CD4-positive, alpha-beta T cell (primary cell): ENCODE measurements around the gene CDH22. TPM values are rescaled to one million over a fixed set of nuclear protein-coding genes. Genes with fewer than 3 reads are reported as not detected.

Source experiments
- ATAC-seq: fragments of 200-7000 bp; cut with Tn5 transposase; one replicate; pipeline ENCODE4 v1.10.0; 2022; ENCODE audit warnings: mild to moderate bottlenecking; ENCODE audit not compliant: poor library complexity
- CTCF ChIA-PET: fragments of 350-600 bp; sonication (Branson Sonifier 250); formaldehyde crosslinking; loops from one replicate; lab custom pipeline; 2021; ENCODE audit warnings: antibody characterized with exemption, inconsistent platforms; lab: Charles Lee
- POLR2A ChIA-PET: fragments of 350-600 bp; sonication (Branson Sonifier 250); formaldehyde crosslinking; loops from one replicate; lab custom pipeline; 2021; ENCODE audit warnings: antibody characterized with exemption, inconsistent platforms; lab: Charles Lee
- DNase-seq, 14 experiments: peaks; one replicate each; pipeline ENCODE4 v3.0.0-alpha.2; 2013 to 2020; ENCODE audit warnings: mixed read lengths in 2 of 14
- H3K27ac ChIP-seq, 2 donors: one replicate each; pipeline versions ENCODE4 v1.5.1 to v1.7.0; 2013; ENCODE audit warnings: low read length in 2 of 2, low read depth in 1 of 2, mild to moderate bottlenecking in 1 of 2
- H3K27me3 ChIP-seq, 2 experiments: 1 replicate in 1 of 2; 2 replicates in 1 of 2; pipeline versions ENCODE4 v1.6.1 to v1.7.0; 2013; ENCODE audit warnings: low read length in 2 of 2, control low read depth in 1 of 2, mild to moderate bottlenecking in 1 of 2, moderate library complexity in 1 of 2; ENCODE audit not compliant: insufficient read depth in 2 of 2, control insufficient read depth in 1 of 2
- H3K36me3 ChIP-seq: one replicate; pipeline ENCODE4 v1.6.1; 2013; ENCODE audit warnings: low read length, control low read depth; ENCODE audit not compliant: insufficient read depth
- H3K4me1 ChIP-seq: one replicate; pipeline ENCODE4 v1.6.1; 2013; ENCODE audit warnings: low read length, control low read depth; ENCODE audit not compliant: insufficient read depth
- H3K4me3 ChIP-seq: one replicate; pipeline ENCODE4 v1.5.1; 2013; ENCODE audit warnings: mild to moderate bottlenecking, low read length, moderate library complexity
- H3K9me3 ChIP-seq, 2 experiments: 1 replicate in 1 of 2; 2 replicates in 1 of 2; pipeline versions ENCODE4 v1.6.1 to v1.7.0; 2013; ENCODE audit warnings: low read length in 2 of 2, mild to moderate bottlenecking in 2 of 2, control low read depth in 1 of 2, moderate library complexity in 1 of 2; ENCODE audit not compliant: control insufficient read depth in 1 of 2, insufficient read depth in 1 of 2
- H3K27ac Mint-ChIP-seq: one replicate; pipeline ENCODE4 v1.8.0; 2020; ENCODE audit warnings: mixed read lengths
- H3K27me3 Mint-ChIP-seq: one replicate; pipeline ENCODE4 v1.8.0; 2021; ENCODE audit warnings: mixed read lengths
- H3K36me3 Mint-ChIP-seq: one replicate; pipeline ENCODE4 v1.8.0; 2021; ENCODE audit warnings: low read depth, mixed read lengths
- H3K4me1 Mint-ChIP-seq: one replicate; pipeline ENCODE4 v1.8.0; 2021; ENCODE audit warnings: low read depth, mixed read lengths
- H3K4me3 Mint-ChIP-seq: one replicate; pipeline ENCODE4 v1.8.0; 2020; ENCODE audit warnings: mild to moderate bottlenecking, mixed read lengths
- H3K9me3 Mint-ChIP-seq: one replicate; pipeline ENCODE4 v1.8.0; 2020; ENCODE audit warnings: mixed read lengths
- CTCF ChIP-seq: fragments of 200-600 bp; IDR thresholded peaks from one replicate; pipeline ENCODE4 v1.8.0; 2022; ENCODE audit warnings: antibody characterized with exemption, mild to moderate bottlenecking
- intact Hi-C, 2 experiments: fragments of 100-400 bp; cut with DNase I in 1 of 2; cut with micrococcal nuclease in 1 of 2; formaldehyde crosslinking; loops; one replicate each; pipeline versions ENCODE4 v1.15.1 to v1.9.0; 2023 to 2025; cut with DNase I, micrococcal nuclease
- total RNA-seq, 174 experiments: library from RNA in 2 of 174; stranded (reverse) in 2 of 174; gene quantifications; one replicate each; pipeline ENCODE4 v1.2.3 and lab custom pipeline; 2021 to 2026

The CDH22 gene
- total RNA-seq, 2 experiments from 2014 or later, result not detected

- Mint-ChIP-seq H3K4me1 (peaks cover 24% of the 10 kb centered on the region), H3K36me3 (no peaks in the 10 kb centered on the region), H3K9me3 (no peaks in the 10 kb centered on the region), H3K27ac (no peak overlapping the region), H3K27me3 (peaks cover 74% of the 10 kb centered on the region), H3K4me3 (no peak overlapping the region)
- no peak for TF ChIP-seq CTCF
- CTCF ChIA-PET, result interaction anchor here (1.1 to 2.1 kb wide), 4 partner anchors 43 to 132 kb away, joined by 5 to 20 read pairs (median 6); no protein-coding TSS in a partner anchor
- Histone ChIP-seq H3K4me1 (peaks cover 15% of the 10 kb centered on the region), H3K9me3 (no peaks in the 10 kb centered on the region), H3K27me3 (peaks cover 34 to 53% of the 10 kb centered on the region in 2 experiments), H3K36me3 (no peaks in the 10 kb centered on the region), H3K27ac (no peak overlapping the region), H3K4me3 (no peak overlapping the region)
- POLR2A ChIA-PET, result no interaction called here
- DNase-seq, result no peak
- no peak for ATAC-seq
- intact Hi-C loops, result loop anchor here (2.0 to 5.0 kb wide), 4 partner anchors 41 to 375 kb away; no protein-coding TSS in a partner anchor
These were observed 2.3 kb downstream of the CDH22 start for GRCh38 chr20:46305973-46306360.

- no peak overlapping the region for H3K4me3 Mint-ChIP-seq
- ATAC-seq, result no peak
- CTCF ChIA-PET, result interaction anchor here (2.1 kb wide), 1 partner anchor 132 kb away, joined by 5 read pairs; no protein-coding TSS in a partner anchor
- no peak for DNase-seq
- no peak overlapping the region for H3K27ac Mint-ChIP-seq
- H3K9me3 Mint-ChIP-seq, result no peaks in the 10 kb centered on the region
- H3K27me3 Mint-ChIP-seq, result peaks cover 69% of the 10 kb centered on the region
- intact Hi-C loops, result loop anchor here in 1 of 2 experiments (5.0 kb wide), 2 partner anchors 42 to 57 kb away; no protein-coding TSS in a partner anchor
- peaks cover 15% of the 10 kb centered on the region for H3K4me1 ChIP-seq
- no peaks in the 10 kb centered on the region for H3K36me3 ChIP-seq
- TF ChIP-seq CTCF, result no peak
- no peaks in the 10 kb centered on the region for H3K36me3 Mint-ChIP-seq
- no peak overlapping the region for H3K4me3 ChIP-seq
- H3K27me3 ChIP-seq, result peaks cover 29 to 48% of the 10 kb centered on the region in 2 experiments
- no peak overlapping the region for H3K27ac ChIP-seq
- H3K4me1 Mint-ChIP-seq, result peaks cover 22% of the 10 kb centered on the region
- H3K9me3 ChIP-seq, result no peaks in the 10 kb centered on the region
- POLR2A ChIA-PET, result interaction anchor here (0.9 kb wide), 1 partner anchor 95 kb away, joined by 3 read pairs; no protein-coding TSS in a partner anchor
These were observed 2.8 kb downstream of the CDH22 start for GRCh38 chr20:46305331-46305972.

- H3K4me1 ChIP-seq, result peaks cover 15% of the 10 kb centered on the region
- intact Hi-C loops, result loop anchor here in 1 of 2 experiments (5.0 kb wide), 2 partner anchors 42 to 57 kb away; no protein-coding TSS in a partner anchor
- H3K27me3 ChIP-seq, result peaks cover 29 to 42% of the 10 kb centered on the region in 2 experiments
- peaks cover 63% of the 10 kb centered on the region for H3K27me3 Mint-ChIP-seq
- H3K4me1 Mint-ChIP-seq, result peaks cover 16% of the 10 kb centered on the region
- H3K36me3 ChIP-seq, result no peaks in the 10 kb centered on the region
- H3K27ac Mint-ChIP-seq, result no peak overlapping the region
- H3K4me3 ChIP-seq, result no peak overlapping the region
- H3K4me3 Mint-ChIP-seq, result no peak overlapping the region
- H3K36me3 Mint-ChIP-seq, result no peaks in the 10 kb centered on the region
- no peaks in the 10 kb centered on the region for H3K9me3 Mint-ChIP-seq
- no peak overlapping the region for H3K27ac ChIP-seq
- no peak for ATAC-seq
- no peak for TF ChIP-seq CTCF
- DNase-seq, result no peak
- POLR2A ChIA-PET, result interaction anchor here (0.9 kb wide), 1 partner anchor 96 kb away, joined by 3 read pairs; no protein-coding TSS in a partner anchor
- no peaks in the 10 kb centered on the region for H3K9me3 ChIP-seq
- CTCF ChIA-PET, result interaction anchor here (2.1 kb wide), 1 partner anchor 133 kb away, joined by 5 read pairs; no protein-coding TSS in a partner anchor
These were observed 3.4 kb downstream of the CDH22 start for GRCh38 chr20:46304852-46305251.
